Body of pancreas (tissue), 4 donors: ENCODE data around the gene HAUS1.

ENCODE experiments used
- POLR2A ChIP-seq, 3 donors: fragments of 450-650 bp; IDR thresholded peaks; one replicate each; pipeline ENCODE4 v1.6.1; 2016; ENCODE audit warnings: antibody characterized with exemption in 3 of 3, mild to moderate bottlenecking in 2 of 3
- TF ChIP-seq, protein P1 (sequence below), 7 experiments: fragments of 450-650 bp in 4 of 7; fragments of 200-600 bp in 3 of 7; sonication (generic) in 3 of 7; IDR thresholded peaks; one replicate each; pipeline ENCODE4 v1.5.1; 2016 to 2019; ENCODE audit warnings: antibody characterized with exemption in 7 of 7

GRCh38 chr18:46069524-46069923 is 34.7 kb upstream of the HAUS1 start:
- TF ChIP-seq, protein P1, sequence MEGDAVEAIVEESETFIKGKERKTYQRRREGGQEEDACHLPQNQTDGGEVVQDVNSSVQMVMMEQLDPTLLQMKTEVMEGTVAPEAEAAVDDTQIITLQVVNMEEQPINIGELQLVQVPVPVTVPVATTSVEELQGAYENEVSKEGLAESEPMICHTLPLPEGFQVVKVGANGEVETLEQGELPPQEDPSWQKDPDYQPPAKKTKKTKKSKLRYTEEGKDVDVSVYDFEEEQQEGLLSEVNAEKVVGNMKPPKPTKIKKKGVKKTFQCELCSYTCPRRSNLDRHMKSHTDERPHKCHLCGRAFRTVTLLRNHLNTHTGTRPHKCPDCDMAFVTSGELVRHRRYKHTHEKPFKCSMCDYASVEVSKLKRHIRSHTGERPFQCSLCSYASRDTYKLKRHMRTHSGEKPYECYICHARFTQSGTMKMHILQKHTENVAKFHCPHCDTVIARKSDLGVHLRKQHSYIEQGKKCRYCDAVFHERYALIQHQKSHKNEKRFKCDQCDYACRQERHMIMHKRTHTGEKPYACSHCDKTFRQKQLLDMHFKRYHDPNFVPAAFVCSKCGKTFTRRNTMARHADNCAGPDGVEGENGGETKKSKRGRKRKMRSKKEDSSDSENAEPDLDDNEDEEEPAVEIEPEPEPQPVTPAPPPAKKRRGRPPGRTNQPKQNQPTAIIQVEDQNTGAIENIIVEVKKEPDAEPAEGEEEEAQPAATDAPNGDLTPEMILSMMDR (IDR thresholded peaks at IDR 0.05), result no peak
- TF ChIP-seq POLR2A (IDR thresholded peaks at IDR 0.05), result no peak
